Inflammatory macrophage (primary cell): ENCODE data around the gene CCNG2.

Experiments
- DNase-seq, 2 donors: peaks; one replicate each; pipeline ENCODE4 v3.0.0-alpha.2; 2020 to 2022
- total RNA-seq, 18 experiments: gene quantifications; one replicate each; lab custom pipeline; 2026; ENCODE audit warnings: mixed read lengths in 6 of 18, inconsistent platforms in 2 of 18; lab: John Stamatoyannopoulos, UW

The CCNG2 gene
- 3.4 to 52.3 (median 17.2) reads per million in 18 experiments for total RNA-seq

DNA sequence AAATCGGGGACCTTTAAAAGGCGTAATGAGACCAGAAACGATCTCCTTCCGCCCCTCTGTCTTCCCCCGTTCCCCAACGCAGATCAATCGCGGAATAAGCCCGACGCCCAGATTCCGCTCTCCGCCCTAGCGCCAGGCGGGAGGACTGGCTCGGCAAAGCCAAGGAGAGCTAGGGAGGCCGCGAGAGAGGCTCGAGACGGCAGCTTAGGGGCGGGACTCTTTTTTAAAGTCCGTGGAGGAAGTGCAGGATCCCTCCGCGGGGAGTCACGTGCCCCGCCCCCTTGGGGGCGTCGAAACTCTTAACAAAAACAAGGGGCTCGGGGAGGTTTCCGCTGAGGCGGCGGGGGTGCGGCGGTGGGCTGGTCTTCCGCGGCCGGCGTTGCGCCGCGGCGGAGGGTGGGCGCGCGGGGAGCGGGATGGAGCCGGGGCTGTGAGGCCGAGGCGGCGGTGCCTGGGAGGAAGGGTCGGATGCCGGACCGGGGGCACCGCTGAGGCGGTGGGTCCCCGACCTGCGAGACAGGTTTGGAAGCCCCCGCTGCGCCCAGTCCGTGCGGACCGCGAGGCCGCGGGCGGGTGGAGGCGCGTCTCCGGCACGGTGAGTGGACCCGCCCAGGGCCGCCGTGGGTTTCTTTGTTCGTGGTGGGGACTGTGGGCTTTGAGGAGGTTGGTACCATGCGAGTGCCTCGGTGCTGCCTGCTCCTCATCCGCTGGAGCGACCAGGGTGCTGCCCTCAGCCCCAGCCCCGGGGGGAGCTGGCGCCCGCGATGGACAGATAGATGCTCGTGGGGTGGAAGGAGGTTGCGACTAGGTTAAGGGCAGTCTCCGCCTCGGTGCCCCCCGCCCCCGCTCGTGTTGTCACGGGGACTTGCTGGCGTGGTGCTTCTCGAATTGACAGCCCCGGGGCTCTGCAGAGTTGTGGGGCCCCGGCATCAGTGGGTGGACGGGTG, at the start of gene CCNG2:
CCNG2 (plus strand) TSS at position 296 of the 947 bp plus-strand sequence. CDS start 1,326 bp downstream, outside the sequence.
- DNase-seq: peak; percentile 84

DNA sequence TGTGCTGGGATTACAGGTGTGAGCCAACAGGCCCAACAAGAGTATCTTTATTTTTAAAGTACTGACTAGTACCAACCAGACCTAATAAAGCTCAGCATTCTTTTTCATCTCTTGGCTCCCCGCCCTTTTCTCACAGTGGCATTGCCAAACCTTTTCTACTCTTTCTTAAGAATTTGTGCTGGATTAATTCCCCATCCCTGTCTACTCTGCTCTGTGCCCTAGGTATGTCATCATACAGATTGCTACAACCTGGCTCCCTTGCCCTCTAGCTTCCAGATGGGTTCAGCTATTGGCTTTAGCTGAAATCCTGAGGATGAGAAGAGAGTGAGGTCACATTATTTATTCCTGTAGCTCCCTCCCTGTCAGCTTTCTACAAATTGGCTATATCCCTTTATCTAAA, 46.3 kb upstream of the CCNG2 start:
- no peak for DNase-seq

- DNase-seq: no peak
These were observed 43.9 kb upstream of the CCNG2 start for GRCh38 chr4:77113069-77113468.

DNA sequence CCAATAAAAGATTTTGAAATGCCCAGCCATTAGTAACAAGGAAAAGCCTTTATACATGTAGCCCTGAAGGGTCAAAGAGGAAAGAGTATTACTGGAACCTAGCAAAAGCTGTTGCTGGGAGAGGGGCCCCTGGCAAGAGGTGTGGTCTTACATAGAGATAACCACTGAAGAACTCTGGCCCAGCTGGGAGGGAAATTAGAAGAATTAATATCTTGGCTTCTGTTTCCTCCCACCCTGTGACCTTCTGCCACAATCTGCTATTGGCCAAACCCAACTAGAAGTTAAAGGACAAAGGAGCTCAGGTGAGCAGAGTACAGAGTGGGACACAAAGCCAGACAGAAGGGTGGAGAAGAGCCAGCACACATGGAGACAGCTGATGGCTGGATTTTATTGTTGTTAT, 39.3 kb upstream of the CCNG2 start:
- DNase-seq: no peak

DNA sequence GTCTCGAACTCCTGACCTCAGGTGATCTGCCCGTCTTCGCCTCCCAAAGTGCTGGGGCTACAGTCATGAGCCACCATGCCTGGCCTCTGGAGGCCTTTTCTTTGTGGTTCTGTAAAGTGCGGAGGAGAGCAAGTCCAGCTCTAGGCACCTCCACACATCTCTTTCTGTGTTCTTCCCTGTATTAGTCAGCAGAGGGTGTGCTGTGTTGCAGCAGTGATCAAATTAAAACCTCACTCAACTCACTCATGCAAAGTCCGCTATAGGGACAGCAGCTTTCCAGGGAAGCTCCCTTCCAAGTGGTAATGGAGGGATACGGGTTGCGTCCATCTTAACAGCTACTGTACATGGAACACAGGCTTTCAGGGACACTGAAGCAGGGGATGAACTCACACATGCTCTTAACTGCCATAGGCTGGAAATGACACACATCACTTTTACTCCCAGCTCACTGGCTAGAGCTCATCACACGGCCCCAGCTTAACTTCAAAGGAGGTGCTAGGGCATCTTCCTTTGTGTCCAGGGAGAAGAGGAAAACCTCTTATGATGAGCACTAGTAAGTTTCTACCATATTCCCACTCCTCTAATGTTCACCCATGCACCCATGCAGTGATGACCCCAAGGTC, 36.0 kb upstream of the CCNG2 start:
- no peak for DNase-seq

DNA sequence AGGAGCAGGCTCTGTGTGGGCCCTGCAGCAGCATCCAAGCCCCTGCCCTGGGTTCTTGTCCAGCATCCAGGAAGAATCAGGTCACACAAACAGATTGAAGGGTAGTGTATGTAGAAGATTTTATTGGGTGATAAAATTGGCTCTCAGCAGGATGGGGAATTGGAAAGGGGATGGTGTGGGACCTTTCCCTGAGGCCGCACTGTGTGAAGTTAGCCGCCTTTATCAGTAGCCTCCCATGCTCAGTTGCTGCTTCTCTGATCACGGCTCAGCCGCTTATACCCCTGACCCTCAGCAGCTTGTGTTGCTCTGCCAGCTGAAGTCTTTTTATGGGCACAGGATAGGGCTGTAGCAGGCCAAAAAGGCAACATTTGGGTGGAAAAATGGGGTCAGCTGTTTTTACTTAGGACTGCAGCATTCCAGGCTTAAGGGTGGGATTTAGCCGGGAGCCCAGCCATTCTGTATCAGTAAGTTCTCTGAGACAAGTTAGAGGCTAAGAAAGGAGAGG, 35.2 kb upstream of the CCNG2 start:
- no peak for DNase-seq

- DNase-seq: no peak
These were observed 34.4 kb upstream of the CCNG2 start for GRCh38 chr4:77122656-77123055.

- DNase-seq: peak in 1 of 2 donors; percentile 27
These were observed 33.6 kb upstream of the CCNG2 start for GRCh38 chr4:77123411-77123810.

- DNase-seq: no peak
These were observed 32.4 kb upstream of the CCNG2 start for GRCh38 chr4:77124576-77124975.

DNA sequence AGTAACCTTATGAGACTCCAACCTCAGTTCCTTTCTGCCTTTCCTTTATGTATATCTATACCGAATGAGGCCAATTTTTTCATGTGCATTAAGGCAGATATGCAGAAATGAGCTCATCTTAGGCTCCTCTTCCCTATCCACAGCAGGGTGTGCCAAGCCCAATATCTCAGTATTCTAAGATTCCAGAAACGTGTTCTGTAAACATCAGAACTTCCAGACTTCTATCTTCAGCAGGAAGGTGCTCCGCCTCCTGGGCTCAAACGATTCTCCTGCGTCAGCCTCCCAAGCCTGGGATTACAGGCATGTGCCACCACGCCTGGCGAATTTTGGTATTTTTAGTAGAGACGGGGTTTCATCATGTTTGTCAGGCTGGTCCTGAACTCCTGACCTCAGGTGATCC, 31.0 kb upstream of the CCNG2 start:
- no peak for DNase-seq

DNA sequence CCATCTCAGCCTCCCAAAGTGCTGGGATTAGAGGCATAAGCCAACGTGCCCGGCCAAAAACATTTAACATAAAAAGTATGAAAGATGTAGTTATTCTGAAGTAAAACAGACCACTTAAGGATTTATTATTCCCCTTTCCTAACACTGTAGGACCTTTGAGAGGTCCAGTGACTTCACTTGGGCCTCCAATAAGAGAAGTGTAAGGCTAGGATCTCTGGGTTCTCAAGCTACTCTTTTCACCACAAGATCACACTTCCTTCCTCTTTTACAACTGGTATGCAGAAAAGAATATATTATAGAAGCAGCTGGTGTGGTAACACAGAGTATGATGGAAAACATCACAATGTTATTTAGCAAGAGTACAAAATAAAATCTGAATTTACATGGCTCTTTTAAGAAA, 30.2 kb upstream of the CCNG2 start:
- DNase-seq: peak; percentile 80 to 94

DNA sequence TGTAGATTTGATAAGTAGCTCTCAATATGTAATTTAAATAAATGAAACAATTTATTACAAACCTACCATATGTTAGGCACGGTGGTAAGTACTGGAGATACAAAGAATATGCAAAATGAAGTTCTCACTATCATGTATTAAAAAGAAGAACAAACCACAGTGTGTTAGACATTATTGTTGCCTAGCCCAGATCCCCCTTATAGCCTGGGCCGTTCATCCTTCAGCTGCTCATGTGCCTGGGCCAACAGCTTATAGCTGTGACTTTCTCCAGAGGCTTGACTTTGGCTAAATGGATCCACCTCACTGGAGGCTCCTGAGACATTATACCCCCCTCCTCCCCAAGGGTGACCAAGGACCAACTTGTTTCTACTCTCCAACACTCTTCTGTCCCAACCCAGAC, 29.8 kb upstream of the CCNG2 start:
- DNase-seq: no peak

DNA sequence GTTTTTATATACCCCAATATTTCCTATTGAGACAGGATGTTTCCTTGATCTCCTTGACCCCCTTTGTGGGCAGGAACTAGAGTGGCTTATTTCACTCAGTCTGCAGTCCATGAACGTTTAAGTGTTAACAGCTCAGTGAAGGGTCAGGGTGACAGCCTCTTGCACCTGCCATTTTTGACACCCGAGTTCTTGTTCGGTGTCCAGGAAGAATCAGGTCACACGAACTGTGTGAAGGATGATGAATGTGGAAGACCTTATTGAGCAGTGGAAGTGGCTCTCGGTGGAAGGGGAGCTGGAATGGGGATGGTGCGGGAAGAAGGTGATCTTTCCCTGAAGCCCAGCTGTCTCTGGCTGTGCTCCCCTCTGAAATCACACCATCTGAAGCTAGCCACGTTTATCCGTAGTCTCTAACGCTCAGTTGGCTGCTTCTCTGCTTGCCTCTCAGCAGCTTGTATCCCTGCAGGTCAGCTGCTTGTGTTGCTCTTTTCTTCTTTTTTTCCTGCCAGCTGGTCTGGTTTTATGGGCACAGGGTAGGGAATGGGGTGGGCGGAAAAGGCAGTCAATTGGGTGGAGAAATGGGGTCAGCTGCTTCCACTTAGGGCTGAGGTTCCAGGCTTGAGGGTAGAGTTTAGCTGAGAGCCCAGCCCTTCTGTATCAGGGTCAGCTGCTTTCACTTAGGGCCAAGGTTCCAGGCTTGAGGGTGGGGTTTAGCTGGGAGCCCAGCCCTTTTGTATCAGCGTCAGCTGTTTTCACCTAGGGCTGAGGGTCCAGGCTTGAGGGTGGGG, 29.0 kb upstream of the CCNG2 start:
- DNase-seq: peak; percentile 19 to 29

- no peak for DNase-seq
These were observed 24.2 kb upstream of the CCNG2 start for GRCh38 chr4:77132652-77133312.

GRCh38 chr4:77137448-77137847, 19.6 kb upstream of the CCNG2 start:
- peak; percentile 72 to 75 for DNase-seq

DNA sequence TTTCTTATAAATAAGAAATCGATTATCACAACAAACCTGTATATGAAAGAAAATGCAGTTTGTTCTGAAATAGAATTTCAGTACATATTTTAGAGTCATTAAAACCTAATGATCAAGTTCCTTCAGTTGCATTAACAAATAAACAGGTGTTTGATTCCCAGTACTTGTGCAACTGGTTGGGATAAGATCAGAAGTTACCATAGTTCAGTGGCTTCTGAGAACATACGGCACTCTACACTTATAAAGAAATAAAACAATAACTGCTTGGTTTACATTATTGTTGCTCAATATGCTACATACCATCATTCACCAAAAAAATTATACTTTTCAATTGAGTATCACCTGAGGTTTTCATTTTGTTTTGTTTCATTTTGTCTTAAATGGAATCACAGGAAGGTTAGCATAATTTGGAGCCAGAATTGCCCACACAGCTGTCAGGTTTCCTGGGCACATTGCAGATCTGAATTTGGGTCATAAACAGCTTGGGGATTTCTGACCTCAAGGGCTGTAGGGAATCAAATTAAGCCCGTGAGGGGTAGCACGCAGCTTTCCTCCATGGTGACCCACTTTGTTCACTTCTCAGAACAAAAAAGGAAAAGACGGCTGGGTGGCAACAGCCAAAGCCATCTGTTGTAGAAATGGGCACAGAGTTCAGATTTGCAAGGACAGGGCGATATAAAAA, 14.9 kb upstream of the CCNG2 start:
- no peak for DNase-seq

- no peak for DNase-seq
These were observed 14.4 kb upstream of the CCNG2 start for GRCh38 chr4:77142646-77143028.

DNA sequence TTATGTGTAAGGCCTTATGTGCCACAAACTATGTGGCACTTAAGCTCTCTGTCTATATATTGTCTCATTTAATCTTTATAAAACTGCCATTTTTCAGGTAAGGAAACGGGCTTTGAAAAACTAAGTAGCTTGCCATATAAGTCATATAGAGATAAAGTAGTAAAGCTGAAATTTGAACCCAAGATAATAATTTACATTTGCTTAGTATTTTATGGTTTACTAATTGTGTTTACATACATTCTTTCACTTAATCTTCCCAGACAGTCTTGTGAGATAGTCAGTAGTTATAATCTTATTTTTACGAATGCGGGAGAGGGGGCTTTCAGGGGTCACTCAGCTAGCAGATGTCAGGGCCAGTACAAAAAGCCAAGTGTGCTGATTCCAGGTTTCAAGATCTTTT, 13.9 kb upstream of the CCNG2 start:
- DNase-seq: no peak

DNA sequence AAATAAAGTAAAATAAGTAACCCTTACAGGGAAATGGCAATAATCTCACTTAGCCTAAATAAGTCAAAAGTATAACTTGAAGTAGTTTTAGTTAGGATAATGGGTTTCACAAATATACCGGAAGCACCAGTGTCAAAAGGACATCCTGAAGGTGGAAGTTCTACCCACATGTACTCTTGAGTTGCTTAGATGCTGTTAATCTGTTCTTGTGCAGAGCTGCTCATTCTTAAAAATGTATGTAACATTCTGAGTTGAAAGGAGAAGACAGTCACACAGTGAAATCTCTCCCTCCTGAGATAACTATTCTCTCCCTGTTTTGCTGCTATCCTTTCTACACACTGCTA, 11.2 kb upstream of the CCNG2 start:
- DNase-seq: peak; percentile 43 to 58

DNA sequence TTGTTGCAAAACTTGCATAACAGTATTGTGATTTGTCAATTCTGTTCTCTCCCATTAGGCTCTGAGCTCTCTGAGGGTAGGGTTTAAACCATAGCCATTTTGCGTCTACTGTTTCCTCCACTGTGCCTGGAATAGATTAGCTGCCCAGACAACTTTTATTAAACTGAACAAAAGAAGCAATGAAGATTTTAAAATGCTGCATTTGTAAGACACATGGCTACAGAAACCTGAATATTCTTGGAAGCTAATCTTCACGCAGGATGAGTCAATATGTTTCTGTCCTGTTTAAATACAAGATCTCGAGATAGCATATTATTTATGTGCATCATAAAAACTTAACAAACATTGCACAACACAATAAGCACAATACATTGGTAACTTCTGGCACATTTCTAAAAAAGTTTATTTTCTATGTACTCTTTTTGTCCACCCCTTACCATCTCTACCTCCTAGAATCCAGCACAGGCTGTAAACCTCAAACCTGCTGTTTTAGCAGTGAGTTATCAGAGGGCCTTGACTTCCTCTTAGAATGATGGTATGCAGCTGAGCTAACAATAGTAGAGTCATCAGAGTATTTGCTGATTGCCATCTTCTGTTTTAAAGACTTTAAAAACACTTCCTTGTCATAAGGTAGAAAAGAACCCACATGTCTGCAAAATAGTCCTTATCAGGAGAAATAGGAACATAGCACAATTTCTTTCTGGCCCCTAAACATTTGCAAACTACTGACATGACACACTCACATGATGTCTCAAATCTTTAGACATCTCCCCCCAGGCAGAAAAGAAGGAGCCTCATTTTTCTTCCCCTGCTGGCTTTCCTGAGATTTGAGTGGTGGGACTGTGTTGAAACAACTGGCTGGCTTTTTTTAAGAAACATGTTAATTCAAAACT, 10.6 kb upstream of the CCNG2 start:
- DNase-seq: peak; percentile 42 to 52
